Activated CD4-positive, alpha-beta memory T cell treated with anti-CD3 and anti-CD28 coated beads for 36 hours (primary cell): ENCODE data around the gene NNMT. TPM values are rescaled to one million over a fixed set of nuclear protein-coding genes. Genes with fewer than 3 reads are reported as not detected.

ENCODE experiments used
- CTCF ChIA-PET: fragments of 350-600 bp; sonication (Branson Sonifier 250); formaldehyde crosslinking; loops from one replicate; lab custom pipeline; 2021; ENCODE audit warnings: antibody characterized with exemption, inconsistent platforms; lab: Charles Lee
- POLR2A ChIA-PET: fragments of 350-600 bp; sonication (Branson Sonifier 250); formaldehyde crosslinking; loops from one replicate; lab custom pipeline; 2021; ENCODE audit warnings: antibody characterized with exemption; lab: Charles Lee
- DNase-seq: peaks from one replicate; pipeline ENCODE4 v3.0.0-alpha.2; 2020
- H3K27ac Mint-ChIP-seq: one replicate; pipeline ENCODE4 v1.8.0; 2021; ENCODE audit warnings: mixed read lengths
- H3K27me3 Mint-ChIP-seq: one replicate; pipeline ENCODE4 v1.8.0; 2021; ENCODE audit warnings: mixed read lengths
- H3K36me3 Mint-ChIP-seq: one replicate; pipeline ENCODE4 v1.8.0; 2021; ENCODE audit warnings: mixed read lengths
- H3K4me1 Mint-ChIP-seq: one replicate; pipeline ENCODE4 v1.8.0; 2021; ENCODE audit warnings: low read depth, mixed read lengths
- H3K4me3 Mint-ChIP-seq: one replicate; pipeline ENCODE4 v1.8.0; 2021; ENCODE audit warnings: mild to moderate bottlenecking, mixed read lengths
- H3K9me3 Mint-ChIP-seq: one replicate; pipeline ENCODE4 v1.8.0; 2021; ENCODE audit warnings: mixed read lengths
- intact Hi-C: fragments of 100-400 bp; cut with micrococcal nuclease; formaldehyde crosslinking; loops from one replicate; pipeline ENCODE4 v1.15.1; 2023
- total RNA-seq, 2 experiments: library from RNA; stranded (reverse); gene quantifications; one replicate each; pipeline ENCODE4 v1.2.3, GENCODE V29; 2021

Gene NNMT
- total RNA-seq, 2 experiments from 2014 or later = not detected

DNA sequence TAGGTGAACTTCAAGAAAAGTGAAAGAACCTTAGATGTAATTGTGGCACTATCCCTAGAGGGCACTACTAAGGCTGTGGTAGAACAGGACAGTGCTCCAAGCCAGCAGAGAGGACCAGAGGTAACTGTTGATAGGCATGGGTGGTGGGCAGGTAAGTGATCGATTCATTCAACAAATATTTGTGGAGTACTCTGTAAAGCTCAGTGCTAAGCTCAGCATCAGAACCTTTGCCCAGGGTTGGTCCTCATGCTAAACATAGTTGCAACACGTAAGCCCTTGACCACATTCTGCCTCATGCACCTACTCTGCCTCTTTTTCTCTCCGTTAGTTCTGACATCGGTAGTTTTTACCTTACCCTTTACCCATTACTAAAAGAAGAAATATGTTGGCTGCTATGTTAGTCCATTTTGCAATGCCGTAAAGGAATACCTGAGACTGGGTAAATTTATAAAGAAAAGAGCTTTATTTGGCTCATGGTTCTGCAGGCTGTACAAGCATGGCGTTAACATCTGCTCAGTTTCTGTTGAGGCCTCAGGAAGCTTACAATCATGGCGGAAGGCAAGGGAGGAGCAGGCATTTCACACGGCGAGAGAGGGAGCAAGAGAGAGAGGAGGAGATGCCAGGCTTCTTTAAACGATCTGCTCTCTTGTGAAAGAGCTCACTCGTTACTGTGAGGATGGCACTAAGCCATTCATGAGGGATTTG, 18.4 kb upstream of the NNMT start:
- no peak for DNase-seq
- Mint-ChIP-seq H3K4me1 (no peaks in the 10 kb centered on the region), H3K9me3 (no peaks in the 10 kb centered on the region), H3K27me3 (peaks cover 28% of the 10 kb centered on the region), H3K4me3 (no peak overlapping the region), H3K27ac (no peak overlapping the region), H3K36me3 (no peaks in the 10 kb centered on the region)
- intact Hi-C loops = no loop called here
- POLR2A ChIA-PET = no interaction called here
- CTCF ChIA-PET = interaction anchor here (0.7 kb wide), 1 partner anchor 159 kb away, joined by 3 read pairs; no protein-coding TSS in a partner anchor

DNA sequence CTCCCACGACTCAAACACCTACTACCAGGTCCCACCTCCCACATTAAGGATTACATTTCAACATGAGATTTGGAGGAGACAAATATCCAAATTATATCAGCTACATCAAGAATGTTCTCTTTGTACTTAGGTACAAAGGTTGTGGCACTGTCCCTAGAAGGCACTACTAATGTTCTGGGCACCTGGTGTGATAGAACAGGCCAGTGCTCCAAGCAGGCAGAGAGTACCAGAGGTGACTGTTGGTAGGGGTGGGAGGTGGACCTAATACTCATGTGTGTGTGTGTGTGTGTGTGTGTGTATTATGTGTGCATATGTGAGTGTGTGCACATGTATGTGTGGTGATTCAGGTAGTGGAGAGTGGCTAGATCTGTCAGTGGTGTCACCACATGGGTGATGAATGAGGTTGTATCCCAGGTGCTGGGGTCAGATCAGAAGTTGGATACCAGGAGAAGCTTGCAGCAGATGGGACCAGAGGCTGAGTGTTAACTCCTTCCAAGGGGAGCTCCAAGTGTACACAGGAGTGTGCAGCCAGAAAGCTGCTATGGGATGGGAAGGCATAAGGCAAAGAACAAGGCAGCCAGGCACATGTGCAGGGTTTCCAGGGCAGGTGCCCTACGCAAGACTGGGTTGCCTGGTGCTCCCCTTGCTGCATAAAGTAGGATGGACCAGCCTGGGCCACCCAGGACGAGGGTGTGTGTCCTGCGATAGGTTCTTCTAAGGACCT, 17.7 kb upstream of the NNMT start:
- intact Hi-C loops = no loop called here
- H3K9me3 Mint-ChIP-seq = no peaks in the 10 kb centered on the region
- H3K36me3 Mint-ChIP-seq = no peaks in the 10 kb centered on the region
- DNase-seq = no peak
- H3K4me3 Mint-ChIP-seq = no peak overlapping the region
- POLR2A ChIA-PET = no interaction called here
- H3K27ac Mint-ChIP-seq = no peak overlapping the region
- CTCF ChIA-PET = interaction anchor here (0.7 kb wide), 1 partner anchor 159 kb away, joined by 3 read pairs; no protein-coding TSS in a partner anchor
- H3K4me1 Mint-ChIP-seq = no peaks in the 10 kb centered on the region
- H3K27me3 Mint-ChIP-seq = peaks cover 25% of the 10 kb centered on the region

DNA sequence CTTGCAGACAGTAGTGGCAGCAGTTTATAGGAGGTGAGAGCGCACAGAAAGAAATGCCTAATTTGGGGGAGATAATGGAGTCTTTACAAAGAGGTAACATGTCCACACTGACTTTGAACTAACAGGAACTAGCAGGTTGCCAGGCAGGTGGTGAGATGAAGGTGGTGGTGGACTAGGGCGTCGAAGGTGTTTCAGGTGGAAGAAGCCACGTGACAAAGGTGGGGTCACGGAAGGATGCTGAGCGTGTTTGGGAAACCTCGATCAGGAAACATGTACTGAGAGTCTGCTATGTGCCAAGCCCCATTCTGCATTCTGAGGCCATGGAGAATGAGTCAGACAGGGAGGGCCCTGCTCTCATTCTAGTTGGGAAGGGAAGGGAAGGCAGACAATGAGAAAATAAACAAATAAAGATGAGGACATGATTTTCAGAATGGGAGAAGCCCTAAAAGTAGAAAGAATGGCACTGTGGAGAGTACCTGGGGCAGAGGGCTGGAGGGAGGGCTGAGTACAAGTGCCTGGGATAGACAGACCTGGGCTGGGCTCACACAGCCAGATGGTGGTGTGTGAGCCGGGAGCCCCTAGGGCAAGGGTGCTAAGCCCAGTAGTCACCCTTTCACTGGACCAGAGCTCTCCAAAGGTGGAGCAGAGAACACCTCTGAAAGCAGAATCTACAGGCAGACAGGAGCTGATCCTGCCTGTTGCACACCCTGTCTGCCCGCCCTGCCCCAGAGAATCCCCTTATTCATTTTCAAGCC, 16.2 kb upstream of the NNMT start:
- Mint-ChIP-seq H3K27ac (no peak overlapping the region), H3K27me3 (peaks cover 16% of the 10 kb centered on the region), H3K9me3 (no peaks in the 10 kb centered on the region), H3K4me1 (no peaks in the 10 kb centered on the region), H3K4me3 (no peak overlapping the region), H3K36me3 (no peaks in the 10 kb centered on the region)
- no peak for DNase-seq
- POLR2A ChIA-PET = no interaction called here
- CTCF ChIA-PET = no interaction called here
- intact Hi-C loops = no loop called here

DNA sequence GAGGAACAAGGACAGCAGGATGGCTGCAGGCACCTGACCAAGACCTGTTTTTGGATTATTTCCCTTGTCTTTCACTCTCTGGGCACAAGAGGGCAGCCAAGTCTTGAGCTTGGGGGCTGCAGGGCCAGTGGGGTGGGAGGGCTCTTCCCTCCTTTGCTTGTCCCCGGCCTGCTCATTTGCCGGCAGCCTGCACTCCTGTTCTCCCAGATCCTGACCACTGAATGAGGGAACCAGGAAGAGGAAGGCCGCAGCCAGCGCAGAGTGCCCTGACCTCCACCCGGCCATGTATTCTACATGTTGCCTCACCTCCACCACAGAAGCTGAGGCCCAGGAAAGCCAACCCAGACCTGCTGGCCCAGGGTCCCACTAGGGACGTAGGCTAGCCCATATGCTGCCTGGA, 15.5 kb upstream of the NNMT start:
- POLR2A ChIA-PET = no interaction called here
- Mint-ChIP-seq H3K36me3 (no peaks in the 10 kb centered on the region), H3K4me3 (no peak overlapping the region), H3K4me1 (no peaks in the 10 kb centered on the region), H3K27ac (no peak overlapping the region), H3K27me3 (peaks cover 11% of the 10 kb centered on the region), H3K9me3 (no peaks in the 10 kb centered on the region)
- CTCF ChIA-PET = interaction anchor here (0.8 to 1.2 kb wide), 3 partner anchors 8 to 19 kb away, joined by 3 read pairs; no protein-coding TSS in a partner anchor
- intact Hi-C loops = no loop called here
- peak; percentile 15 for DNase-seq

DNA sequence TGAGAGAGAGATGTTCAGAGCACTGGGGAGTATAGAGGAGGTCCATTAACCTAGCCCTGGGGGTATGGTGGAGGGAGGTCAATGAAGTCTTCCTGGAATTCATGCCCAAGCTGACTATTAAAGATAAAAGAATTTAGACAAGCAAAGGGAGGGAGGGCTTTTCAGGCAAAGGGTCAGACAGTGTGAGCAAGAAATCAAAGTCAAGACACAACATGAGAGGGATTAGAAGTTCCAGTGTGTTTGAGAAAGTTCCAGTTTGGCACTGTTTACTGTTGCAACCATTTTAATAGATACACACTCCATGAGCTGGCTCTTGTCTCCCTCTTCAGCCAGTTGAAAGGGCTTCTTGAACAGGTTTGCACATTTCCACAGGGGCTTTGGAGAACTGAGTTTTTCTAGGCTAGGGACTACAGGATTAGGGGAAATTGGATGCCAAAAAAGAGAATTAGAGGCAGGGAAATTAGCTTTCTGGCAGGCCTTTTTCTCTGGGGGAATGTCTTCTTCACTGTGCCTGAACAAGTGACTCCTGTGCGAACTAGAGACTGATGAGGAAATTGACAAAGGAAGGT, 14.7 kb upstream of the NNMT start:
- ChIA-PET POLR2A (no interaction called here), CTCF (interaction anchor here (0.8 to 1.2 kb wide), 3 partner anchors 8 to 18 kb away, joined by 3 read pairs; no protein-coding TSS in a partner anchor)

DNA sequence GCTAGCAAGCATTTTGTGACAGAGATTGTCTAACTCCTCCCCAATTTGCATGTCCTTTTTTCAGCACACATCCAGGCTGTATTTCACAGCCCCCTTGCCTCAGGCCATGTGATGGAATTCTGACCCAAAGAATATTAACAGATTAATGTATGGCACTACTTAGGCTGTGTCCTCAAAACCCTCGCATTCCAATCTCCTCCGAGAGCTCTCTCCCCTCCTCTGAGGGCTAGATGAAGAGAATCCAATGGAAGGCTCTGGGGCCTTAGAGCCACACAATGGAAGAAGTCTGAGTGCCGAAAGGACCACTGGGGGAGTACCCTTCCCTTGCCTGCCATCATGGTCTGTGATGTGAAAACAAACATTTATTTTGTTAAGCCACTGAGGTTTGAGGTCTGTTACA, 13.7 kb upstream of the NNMT start:
- no peaks in the 10 kb centered on the region for H3K36me3 Mint-ChIP-seq
- no peak overlapping the region for H3K27ac Mint-ChIP-seq
- peaks cover 9% of the 10 kb centered on the region for H3K27me3 Mint-ChIP-seq
- CTCF ChIA-PET = interaction anchor here (0.9 kb wide), 1 partner anchor 287 kb away, joined by 3 read pairs; no protein-coding TSS in a partner anchor
- no peaks in the 10 kb centered on the region for H3K9me3 Mint-ChIP-seq
- H3K4me3 Mint-ChIP-seq = no peak overlapping the region
- POLR2A ChIA-PET = interaction anchor here (0.5 kb wide), 1 partner anchor 120 kb away, joined by 4 read pairs; no protein-coding TSS in a partner anchor
- no peaks in the 10 kb centered on the region for H3K4me1 Mint-ChIP-seq
- intact Hi-C loops = no loop called here
- no peak for DNase-seq

More for the DNA sequence above, 14.7 kb upstream of the NNMT start:
- Mint-ChIP-seq H3K4me1 (no peaks in the 10 kb centered on the region), H3K36me3 (no peaks in the 10 kb centered on the region), H3K27ac (no peak overlapping the region), H3K4me3 (no peak overlapping the region), H3K9me3 (no peaks in the 10 kb centered on the region), H3K27me3 (peaks cover 9% of the 10 kb centered on the region)
- no peak for DNase-seq
- intact Hi-C loops = no loop called here

DNA sequence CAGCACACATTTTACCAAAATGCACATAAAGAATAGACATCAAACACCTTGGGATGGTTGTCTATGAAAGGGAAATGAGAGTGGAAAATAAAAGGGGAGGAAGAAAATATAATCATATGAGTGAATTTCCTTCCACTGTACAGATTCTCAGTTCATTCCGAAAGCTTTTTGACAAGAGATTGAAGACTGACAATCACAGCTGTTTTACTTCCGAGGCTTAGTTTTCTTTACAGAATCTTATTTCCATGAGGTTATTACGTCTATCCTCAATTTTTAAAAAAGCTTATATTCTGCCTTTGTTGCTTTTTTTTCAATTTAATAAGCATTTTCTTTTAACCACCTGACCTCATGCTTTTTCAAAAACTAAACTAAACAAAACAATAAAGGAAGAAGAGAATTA, 12.8 kb upstream of the NNMT start:
- DNase-seq = no peak
- no peak overlapping the region for H3K4me3 Mint-ChIP-seq
- ChIA-PET POLR2A (no interaction called here), CTCF (no interaction called here)
- intact Hi-C loops = no loop called here
- no peaks in the 10 kb centered on the region for H3K36me3 Mint-ChIP-seq
- H3K27me3 Mint-ChIP-seq = peaks cover 7% of the 10 kb centered on the region
- no peaks in the 10 kb centered on the region for H3K9me3 Mint-ChIP-seq
- H3K4me1 Mint-ChIP-seq = no peaks in the 10 kb centered on the region
- H3K27ac Mint-ChIP-seq = no peak overlapping the region

DNA sequence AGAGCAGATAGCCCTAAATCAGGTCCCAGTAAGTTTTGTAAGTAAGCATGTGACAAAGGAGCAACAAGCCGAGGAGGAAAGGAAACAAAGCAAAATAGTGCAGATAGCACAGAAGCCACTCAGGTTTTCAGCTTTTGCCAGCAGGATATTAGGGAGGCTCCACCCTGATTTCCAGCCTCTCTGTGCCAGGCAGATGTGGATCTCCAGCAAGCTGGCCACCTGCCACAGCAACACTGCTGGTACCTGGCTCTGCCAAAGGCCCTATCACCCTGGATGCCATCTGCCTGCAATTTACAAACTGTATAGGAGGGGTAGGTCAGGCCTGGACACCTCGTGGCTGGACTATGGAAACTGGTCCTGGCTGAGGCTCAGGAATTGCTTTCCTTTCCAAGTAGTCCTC, 12.2 kb upstream of the NNMT start:
- H3K27ac Mint-ChIP-seq = no peak overlapping the region
- ChIA-PET CTCF (no interaction called here), POLR2A (no interaction called here)
- H3K9me3 Mint-ChIP-seq = no peaks in the 10 kb centered on the region
- peaks cover 4% of the 10 kb centered on the region for H3K27me3 Mint-ChIP-seq
- no peaks in the 10 kb centered on the region for H3K36me3 Mint-ChIP-seq
- intact Hi-C loops = no loop called here
- DNase-seq = no peak
- H3K4me3 Mint-ChIP-seq = no peak overlapping the region
- no peaks in the 10 kb centered on the region for H3K4me1 Mint-ChIP-seq

DNA sequence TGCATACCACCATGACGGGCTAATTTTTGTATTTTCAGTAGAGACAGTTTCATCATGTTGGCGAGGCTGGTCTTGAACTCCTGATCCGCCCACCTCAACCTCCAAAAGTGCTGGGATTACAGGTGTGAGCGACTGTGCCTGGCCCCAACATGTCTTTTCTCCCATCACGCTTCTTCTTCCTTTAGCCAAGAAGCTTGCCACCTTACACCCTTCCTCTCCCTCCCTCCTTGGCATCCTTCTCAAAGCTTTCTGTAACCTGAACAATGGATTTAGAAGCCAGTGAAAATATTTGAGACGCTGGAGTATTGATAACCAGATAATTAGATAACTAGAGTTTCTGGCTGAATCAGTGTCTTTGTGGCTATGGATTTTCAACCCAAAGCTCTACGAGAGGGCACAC, 11.3 kb upstream of the NNMT start:
- POLR2A ChIA-PET = no interaction called here
- Mint-ChIP-seq H3K4me3 (no peak overlapping the region), H3K27ac (no peak overlapping the region), H3K4me1 (no peaks in the 10 kb centered on the region), H3K9me3 (no peaks in the 10 kb centered on the region), H3K36me3 (no peaks in the 10 kb centered on the region), H3K27me3 (peaks cover under 1% of the 10 kb centered on the region)
- CTCF ChIA-PET = interaction anchor here (1.3 kb wide), 1 partner anchor 23 kb away, joined by 5 read pairs; no protein-coding TSS in a partner anchor
- no peak for DNase-seq
- intact Hi-C loops = no loop called here

DNA sequence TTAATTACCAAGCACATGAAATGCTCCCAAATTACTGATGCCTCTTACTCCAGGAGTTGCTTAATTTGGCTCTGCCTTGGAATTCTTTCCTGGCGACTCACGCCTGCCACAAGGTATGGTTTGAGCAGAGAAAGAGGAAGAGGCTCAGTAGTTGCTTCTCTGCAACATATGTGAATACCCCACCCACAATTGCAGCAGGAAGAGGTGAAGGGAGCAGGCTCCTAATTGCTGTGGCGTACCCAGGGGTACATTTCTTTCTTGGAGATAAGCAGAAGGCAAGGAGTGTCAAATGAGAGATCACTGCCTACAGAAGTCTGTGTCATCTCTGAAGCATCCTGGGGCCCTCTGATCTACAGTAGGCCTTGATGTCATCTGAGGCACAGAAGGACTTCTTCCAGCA, 10.6 kb upstream of the NNMT start:
- H3K9me3 Mint-ChIP-seq = no peaks in the 10 kb centered on the region
- intact Hi-C loops = no loop called here
- ChIA-PET CTCF (interaction anchor here (1.3 kb wide), 1 partner anchor 24 kb away, joined by 5 read pairs; no protein-coding TSS in a partner anchor), POLR2A (no interaction called here)
- H3K27me3 Mint-ChIP-seq = no peaks in the 10 kb centered on the region
- no peaks in the 10 kb centered on the region for H3K36me3 Mint-ChIP-seq
- DNase-seq = no peak
- H3K27ac Mint-ChIP-seq = no peak overlapping the region
- H3K4me1 Mint-ChIP-seq = no peaks in the 10 kb centered on the region
- H3K4me3 Mint-ChIP-seq = no peak overlapping the region

DNA sequence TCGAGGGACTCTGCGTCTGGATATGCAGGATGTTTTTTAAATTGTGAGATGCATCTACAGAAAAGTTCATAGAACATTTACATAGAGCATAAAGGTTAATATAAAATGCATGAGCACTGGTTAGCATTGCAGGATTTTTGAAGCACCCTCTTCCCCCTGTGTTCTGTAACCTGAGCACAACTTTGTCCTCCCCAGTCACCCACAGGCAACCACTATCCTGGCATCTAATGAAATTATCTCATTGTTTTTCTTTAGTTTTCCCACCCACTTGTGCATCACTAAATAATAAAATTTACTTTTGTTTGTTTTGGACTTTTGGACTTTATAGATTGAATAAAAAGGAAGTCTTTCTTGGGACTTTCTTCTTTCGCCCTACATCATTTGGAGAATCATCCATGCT, 10.0 kb upstream of the NNMT start:
- POLR2A ChIA-PET = no interaction called here
- no peaks in the 10 kb centered on the region for H3K27me3 Mint-ChIP-seq
- H3K36me3 Mint-ChIP-seq = no peaks in the 10 kb centered on the region
- no peak overlapping the region for H3K27ac Mint-ChIP-seq
- no peak for DNase-seq
- H3K4me1 Mint-ChIP-seq = no peaks in the 10 kb centered on the region
- CTCF ChIA-PET = interaction anchor here (1.3 kb wide), 1 partner anchor 25 kb away, joined by 5 read pairs; no protein-coding TSS in a partner anchor
- intact Hi-C loops = no loop called here
- H3K9me3 Mint-ChIP-seq = no peaks in the 10 kb centered on the region
- no peak overlapping the region for H3K4me3 Mint-ChIP-seq

DNA sequence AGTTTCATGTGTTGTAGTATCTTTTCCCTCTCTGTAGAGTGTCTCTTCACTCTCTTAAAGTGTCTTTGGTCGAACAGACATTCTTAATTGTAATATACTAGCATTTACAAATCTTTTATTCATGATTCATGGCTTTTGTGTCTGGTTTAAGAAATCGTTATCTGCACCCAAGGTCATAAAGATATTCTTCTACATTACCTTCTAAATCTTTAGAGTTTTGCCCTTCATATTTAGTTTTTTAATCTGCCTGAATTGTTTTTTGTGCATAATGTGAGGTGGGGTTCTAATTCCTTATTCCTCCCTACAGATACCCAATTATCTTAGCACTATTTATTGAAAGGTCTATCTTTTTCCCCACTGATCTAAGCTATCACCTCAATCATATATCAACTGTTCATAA, 9.0 kb upstream of the NNMT start:
- CTCF ChIA-PET = no interaction called here
- H3K9me3 Mint-ChIP-seq = no peaks in the 10 kb centered on the region
- H3K36me3 Mint-ChIP-seq = no peaks in the 10 kb centered on the region
- intact Hi-C loops = no loop called here
- DNase-seq = no peak
- no peaks in the 10 kb centered on the region for H3K27me3 Mint-ChIP-seq
- H3K27ac Mint-ChIP-seq = no peak overlapping the region
- H3K4me1 Mint-ChIP-seq = no peaks in the 10 kb centered on the region
- H3K4me3 Mint-ChIP-seq = no peak overlapping the region
- POLR2A ChIA-PET = no interaction called here
